HG03064 (cell line): ENCODE data around the gene SOX2.

Experiments used
- ATAC-seq: cut with Tn5 transposase; IDR thresholded peaks from one replicate; pipeline ENCODE4 v1.9.1; 2021; ENCODE audit warnings: low read depth; ENCODE audit not compliant: unreplicated experiment

Gene SOX2

DNA sequence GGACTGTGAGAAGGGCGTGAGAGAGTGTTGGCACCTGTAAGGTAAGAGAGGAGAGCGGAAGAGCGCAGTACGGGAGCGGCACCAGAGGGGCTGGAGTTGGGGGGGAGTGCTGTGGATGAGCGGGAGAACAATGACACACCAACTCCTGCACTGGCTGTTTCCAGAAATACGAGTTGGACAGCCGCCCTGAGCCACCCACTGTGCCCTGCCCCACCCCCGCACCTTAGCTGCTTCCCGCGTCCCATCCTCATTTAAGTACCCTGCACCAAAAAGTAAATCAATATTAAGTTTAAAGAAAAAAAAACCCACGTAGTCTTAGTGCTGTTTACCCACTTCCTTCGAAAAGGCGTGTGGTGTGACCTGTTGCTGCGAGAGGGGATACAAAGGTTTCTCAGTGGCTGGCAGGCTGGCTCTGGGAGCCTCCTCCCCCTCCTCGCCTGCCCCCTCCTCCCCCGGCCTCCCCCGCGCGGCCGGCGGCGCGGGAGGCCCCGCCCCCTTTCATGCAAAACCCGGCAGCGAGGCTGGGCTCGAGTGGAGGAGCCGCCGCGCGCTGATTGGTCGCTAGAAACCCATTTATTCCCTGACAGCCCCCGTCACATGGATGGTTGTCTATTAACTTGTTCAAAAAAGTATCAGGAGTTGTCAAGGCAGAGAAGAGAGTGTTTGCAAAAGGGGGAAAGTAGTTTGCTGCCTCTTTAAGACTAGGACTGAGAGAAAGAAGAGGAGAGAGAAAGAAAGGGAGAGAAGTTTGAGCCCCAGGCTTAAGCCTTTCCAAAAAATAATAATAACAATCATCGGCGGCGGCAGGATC lies at the start of gene SOX2:
Gene SOX2, plus strand, starts transcription at position 601 of the 811 bp plus-strand sequence. CDS start 436 bp downstream, outside the sequence.
- ATAC-seq = no peak

DNA sequence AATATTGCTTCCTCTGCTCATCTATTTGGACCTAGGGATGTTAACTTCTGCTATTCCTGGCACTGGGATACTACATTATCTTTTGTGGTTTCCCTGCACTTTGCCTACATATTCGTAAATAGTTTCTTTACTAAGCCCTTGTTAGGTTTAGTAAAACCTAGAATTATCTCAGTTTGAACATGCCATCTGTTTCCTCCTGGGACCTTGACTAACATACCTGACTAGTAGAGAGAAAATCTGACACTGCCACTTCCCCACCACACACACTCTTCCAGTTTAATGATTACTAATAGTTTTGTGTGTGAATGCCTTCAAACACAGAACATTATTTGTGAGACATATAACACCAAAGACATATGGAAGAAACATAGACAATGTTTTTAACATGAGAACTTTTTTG lies 28.2 kb upstream of the SOX2 start:
- no peak for ATAC-seq

DNA sequence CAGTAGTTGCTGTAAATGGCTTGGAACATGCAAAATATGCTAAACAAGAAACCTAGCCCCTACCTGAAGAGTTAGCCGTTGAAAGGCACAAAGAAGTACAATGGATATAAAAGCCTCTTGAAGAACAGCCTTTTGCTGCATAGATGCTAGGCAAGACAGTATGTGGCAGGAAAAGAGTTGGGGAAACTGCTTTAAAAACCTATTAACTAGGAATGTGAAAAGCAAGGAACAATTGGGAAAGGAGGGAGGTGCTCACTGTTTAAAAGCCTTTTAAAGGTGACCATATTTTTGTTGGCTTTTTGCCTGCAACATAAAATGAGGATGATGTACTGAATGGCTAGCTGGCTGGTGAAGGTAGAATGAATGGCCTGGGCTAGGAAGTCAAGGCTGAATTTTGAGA lies 24.5 kb upstream of the SOX2 start:
- ATAC-seq = no peak

- ATAC-seq = no peak
Observed at GRCh38 chr3:181687731-181688130, 24.0 kb upstream of the SOX2 start.

DNA sequence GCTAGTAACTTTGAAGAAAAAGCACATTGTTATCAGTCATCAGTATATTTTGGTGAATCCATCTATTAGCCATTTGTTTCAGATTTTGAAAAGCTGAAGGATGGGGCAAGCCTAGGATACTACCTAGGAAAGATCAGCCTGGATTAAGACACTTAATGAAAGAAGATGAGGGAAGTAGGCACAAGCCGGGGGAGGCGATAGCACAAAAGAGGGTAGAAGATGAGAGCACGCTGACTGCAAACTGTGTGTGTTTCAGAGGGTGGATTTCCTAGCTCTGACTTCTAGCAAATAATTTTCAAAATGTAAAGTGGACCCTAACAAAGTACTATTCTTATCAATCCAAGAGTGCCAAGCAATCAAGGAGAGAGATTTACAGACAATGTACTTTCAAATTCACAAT lies 22.2 kb upstream of the SOX2 start:
- ATAC-seq = no peak

GRCh38 chr3:181690769-181691168 lies 21.0 kb upstream of the SOX2 start:
- no peak for ATAC-seq

DNA sequence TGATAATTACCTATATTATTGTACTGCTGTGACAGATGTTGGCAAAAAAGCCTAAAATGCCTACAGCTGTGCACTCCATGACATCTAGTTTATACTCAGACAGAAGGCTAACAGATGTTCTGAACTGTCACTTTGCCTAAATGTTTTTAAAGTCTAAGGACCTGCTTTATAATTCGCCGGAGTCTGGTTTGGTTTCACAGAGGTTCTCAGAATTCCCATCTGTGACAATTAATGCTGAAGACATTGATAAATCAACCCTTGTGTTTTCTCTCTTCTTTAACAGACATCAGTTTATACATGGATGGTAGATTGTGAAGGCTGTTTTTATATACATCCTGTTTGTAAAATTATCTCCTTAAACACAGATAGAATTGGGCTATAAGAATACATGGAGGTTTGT lies 19.8 kb upstream of the SOX2 start:
- ATAC-seq = no peak

GRCh38 chr3:181692311-181693145 lies 19.2 kb upstream of the SOX2 start:
- no peak for ATAC-seq

DNA sequence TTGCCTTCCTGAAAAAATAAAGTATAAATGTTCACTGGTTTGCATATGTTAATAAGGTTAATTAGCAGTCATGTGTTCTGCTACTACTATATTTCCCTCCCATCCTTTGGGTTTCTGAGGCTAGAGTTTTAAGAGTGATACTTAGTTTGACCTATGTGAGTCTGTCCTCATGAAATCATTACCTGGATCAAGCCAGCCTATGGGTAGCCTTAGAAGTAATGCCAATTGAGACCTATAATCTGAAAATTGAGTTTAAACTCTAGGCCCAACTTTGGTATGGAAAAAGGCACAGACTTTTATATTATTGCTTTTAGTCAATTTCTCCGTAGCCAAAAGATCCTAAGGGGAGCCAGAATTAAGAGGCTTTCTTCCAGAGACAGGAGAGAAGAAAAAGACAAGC lies 18.4 kb upstream of the SOX2 start:
- ATAC-seq = no peak

- ATAC-seq = no peak
Observed at GRCh38 chr3:181694805-181695660, 16.7 kb upstream of the SOX2 start.

GRCh38 chr3:181695661-181696491 lies 15.8 kb upstream of the SOX2 start:
- no peak for ATAC-seq

GRCh38 chr3:181696626-181697230 lies 15.0 kb upstream of the SOX2 start:
- ATAC-seq = no peak

GRCh38 chr3:181698263-181698954 lies 13.3 kb upstream of the SOX2 start:
- ATAC-seq = no peak

GRCh38 chr3:181699171-181699903 lies 12.4 kb upstream of the SOX2 start:
- ATAC-seq = no peak

DNA sequence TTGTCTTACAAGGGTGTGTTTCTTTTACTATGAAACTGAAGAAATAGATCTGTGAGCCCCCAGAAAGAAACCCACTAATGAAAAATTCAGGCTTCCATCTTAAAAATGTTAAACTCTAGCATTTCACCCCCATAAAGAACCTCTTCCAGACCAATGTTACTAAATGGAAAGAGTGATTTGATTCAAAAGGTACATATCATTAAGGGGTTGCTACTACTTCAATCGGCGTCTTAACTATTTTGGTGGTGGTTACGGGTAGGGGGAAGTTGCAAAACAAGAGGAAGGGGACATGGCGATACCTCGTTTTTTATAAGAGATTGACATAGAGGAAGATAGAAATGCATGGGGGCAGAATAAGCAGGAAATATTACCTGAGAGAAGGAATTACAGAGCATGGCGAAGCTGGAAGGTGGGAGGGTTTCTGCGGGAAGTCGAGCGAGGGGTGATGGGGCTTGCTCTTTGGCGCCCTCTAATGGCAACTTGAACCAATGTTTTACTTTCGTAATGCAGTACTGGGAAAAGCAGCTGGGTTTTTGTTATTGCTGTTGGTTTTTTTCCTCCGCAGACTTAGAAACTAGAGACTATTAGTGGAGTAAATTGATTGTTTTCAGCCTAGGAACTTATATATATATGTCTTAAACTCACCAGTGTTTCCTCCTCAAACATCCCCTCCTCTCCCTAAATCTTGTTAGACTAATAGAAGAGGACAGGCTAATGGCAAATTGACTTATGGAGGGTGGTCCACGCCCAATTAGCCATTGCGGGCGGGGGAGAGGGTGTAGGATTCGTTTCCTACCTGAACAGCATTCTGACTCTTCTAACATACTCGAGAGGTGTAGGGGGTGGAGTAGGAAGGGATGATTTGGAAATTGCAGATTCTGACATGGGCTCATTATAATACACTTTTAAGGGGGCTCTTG lies 11.3 kb upstream of the SOX2 start:
- ATAC-seq = peak; percentile 72

GRCh38 chr3:181701096-181701495 lies 10.6 kb upstream of the SOX2 start:
- ATAC-seq = no peak
